Measurements from ENCODE around the gene FHIP1A. TPM values are rescaled to one million over a fixed set of nuclear protein-coding genes. Genes with fewer than 3 reads are reported as not detected.
"Not testable (repeated sequence)": the region's sequence is repeated elsewhere in the genome, so short reads cannot be mapped to it uniquely, and the experiment has no call there.

FHIP1A gene
- total RNA-seq (2014; rRNA removed; shearing (Covaris generic)) = 3.0 and 38.0 TPM in 2 replicates

DNA sequence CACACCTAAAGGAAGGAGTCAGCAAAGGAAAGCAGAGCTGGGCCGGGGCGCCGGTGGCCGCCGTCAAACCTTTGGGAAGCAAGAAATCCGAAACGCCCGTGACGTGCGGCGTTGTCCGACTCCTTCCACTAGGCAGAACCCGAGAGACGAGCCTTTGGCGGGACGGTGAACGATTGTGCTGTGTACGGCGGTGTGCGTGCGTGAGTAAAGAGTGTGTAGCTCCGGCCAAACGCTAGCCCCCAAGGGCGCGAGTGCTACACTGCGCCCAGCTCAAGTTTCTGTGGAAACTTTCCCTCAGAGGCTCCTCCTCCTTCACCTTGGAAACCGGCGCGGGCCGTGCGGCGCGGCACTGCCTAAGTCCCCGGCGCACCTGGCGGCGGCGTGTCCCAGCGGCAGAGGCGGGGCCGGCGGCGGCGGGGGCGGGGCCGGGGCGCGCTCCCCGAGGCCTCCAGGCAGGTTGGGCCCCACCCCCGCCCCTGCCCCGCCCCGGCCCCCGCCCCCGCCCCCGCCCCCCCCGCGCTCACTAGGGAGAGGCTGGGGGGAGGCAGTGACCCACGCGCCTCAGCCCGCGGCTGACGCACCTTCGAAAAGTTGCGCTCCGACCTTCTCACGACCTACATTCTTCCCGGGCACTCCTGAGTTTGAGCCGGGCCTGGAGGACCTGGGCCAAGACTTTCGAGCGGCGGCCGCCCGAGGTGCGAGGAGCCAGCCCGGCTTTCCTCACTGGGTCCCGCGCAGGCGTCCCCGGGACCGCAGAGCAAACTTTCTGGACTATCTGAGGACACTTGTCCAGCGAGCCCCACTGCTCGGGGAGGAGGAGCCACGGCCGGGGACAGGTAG, at the start of gene FHIP1A:
Gene FHIP1A, plus strand, starts transcription at position 547 of the 840 bp plus-strand sequence. CDS start 157,084 bp downstream, outside the sequence.
- DNase-seq (ENCODE audit: low spot score) = peak; percentile 45

DNA sequence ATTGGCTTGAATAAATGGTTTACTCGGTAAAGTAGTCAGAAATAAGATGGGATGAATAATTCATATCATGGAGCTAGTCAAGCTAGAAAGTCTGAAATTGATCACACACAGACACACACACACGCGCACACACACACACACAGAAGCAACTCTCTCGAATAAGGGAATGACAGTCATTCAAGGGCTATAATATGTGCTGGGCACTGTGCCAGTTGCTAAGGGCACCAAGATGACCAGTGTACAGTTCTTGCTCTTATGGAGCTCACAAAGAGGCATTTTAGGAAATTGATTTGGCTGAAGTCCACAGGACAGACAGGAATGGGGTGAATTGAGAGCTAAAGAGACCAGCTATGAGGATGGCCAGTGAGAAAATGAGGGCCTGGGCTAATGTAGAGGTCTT, 49.4 kb upstream of the FHIP1A start:
- no peak for DNase-seq (ENCODE audit: low spot score)

DNA sequence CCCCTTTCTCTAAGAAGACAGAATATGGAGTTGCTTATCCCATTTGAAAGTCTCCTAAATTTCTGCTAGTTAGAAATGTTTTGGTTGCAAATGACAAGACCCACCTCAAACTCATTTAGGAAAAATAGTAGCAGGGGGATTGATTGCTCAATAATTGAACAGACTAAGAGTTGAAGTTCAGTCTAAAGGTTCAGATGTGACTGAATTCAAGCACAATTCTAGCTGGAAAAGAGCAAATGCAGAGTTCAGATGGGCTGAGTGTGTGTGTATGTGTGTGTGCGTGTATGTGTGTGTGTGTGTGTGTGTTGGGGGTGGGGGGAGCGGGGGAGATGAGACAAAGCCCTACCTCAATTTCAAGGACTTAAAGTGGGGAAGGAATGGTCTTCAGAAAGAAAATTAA, 47.9 kb upstream of the FHIP1A start:
- DNase-seq (ENCODE audit: low spot score) = no peak

DNA sequence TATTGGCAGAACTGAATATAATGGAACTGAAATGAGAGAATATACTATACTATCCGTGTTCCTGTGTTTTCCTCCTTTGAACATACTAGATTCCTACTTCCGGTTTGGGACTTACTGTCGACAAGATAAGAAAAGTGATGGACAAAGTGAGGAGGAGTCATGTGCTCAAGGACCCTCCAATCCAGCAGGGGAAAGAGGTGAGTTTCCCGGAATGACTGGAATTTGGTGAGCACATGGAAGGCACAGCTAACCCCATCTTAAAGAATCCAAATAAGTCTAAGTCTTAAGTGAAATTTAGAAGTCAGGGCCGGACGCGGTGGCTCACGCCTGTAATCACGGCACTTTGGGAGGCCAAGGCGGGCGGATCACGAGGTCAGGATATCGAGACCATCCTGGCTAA, 47.0 kb upstream of the FHIP1A start:
- no peak for DNase-seq (ENCODE audit: low spot score)

DNA sequence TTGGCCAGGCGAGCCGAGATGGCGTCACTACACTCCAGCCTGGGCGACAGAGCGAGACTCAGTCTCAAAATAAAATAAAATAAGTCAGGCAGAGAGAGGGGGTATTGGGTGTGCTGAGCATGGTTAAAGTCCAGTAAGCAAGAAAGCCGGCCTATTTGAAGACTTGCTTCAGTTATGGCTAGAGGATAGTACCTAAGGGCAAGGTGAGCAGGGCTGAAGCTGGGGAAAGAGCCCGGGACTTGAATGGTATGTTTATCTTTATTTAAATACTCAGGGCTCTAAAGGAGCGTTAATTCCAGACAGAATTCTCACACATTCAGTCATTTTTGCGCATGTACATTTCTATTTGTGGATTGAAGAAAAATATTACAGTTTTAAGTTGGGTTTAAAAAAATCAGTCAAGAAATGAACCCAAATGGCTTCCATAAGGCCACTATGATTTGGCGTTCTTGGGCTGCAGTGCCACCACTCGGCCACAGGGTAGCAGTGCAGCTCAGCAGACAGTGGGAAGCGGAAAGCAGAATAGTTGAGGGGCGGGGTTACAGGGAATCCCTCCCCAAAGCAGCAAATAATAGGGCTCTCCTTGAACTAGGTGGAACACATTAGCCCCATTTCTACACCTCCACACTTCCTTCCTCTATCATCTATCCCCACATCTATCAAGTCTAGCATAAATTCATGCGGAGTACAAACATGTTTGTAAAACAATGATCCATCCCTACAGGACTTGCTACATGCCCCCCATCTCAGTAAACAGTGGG, 46.4 kb upstream of the FHIP1A start:
- DNase-seq (ENCODE audit: low spot score) = peak; percentile 70

DNA sequence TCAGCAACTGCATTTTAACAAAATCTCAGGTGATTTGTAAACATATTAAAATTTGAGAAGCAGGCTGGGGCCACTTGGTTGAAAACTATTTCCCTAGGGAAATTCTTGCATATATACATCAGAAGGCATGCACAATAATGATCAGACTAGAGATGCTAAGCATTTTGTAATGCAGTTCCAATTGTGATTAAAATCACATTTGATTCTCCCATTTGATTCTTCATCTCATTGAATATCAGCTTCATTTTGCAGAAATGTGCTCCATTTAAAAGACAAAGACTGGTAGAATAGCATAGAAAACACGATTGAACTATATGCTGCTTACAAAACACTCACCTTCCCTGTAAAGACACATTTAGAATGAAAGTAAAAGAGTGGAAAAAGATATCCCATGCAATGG, 32.4 kb upstream of the FHIP1A start:
- DNase-seq (ENCODE audit: low spot score) = no peak

DNA sequence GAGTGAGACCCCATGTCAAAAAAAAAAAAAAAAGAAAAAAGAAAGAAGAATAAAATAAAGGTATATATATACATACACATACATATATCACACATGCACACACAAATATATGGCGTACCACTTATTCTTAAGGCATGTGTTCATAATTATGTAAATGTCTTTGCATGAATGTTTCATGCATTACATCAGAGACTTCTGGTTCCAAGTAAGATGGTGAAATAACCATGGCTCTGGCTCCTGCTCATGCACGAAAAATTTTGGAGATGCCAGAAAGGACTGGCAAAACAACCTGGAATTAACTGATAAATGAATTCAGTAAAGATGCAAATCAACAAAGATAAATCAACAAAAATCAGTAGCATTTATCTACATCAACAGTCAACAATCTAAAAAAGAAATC, 19.7 kb upstream of the FHIP1A start:
- no peak for DNase-seq (ENCODE audit: low spot score)

DNA sequence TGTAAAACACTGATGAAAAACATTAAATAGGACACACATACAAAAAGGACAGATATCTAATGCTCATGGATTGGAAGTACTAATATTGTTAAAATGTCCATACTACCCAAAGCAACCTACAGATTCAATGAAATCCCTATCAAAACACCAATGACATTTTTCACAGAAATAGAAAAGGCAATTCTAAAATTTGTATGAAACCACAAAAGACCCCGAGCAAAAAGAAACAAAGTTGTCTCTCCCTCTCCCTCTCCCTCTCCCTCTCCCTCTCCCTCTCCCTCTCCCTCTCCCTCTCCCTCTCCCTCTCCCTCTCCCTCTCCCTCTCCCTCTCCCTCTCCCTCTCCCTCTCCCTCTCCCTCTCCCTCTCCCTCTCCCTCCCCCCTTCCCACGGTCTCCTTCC, 19.2 kb upstream of the FHIP1A start:
- DNase-seq (ENCODE audit: low spot score) = not testable (repeated sequence)

DNA sequence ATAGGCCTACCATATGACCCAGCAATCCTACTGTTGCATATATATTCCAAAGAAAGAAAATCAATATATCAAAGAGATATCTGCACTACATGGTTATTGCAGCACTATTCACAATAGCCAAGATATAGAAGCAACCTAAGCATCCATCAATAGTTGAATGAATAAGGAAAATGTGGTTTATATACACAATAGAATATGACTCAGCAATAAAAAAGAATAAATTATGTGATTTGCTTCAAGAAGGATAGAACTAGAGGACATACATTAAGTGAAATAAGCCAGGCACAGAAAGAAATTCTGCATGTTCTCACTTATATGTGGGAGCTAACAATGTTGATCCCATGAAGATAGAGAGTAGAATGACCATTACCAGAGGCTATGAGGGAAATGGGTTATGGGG, 13.1 kb upstream of the FHIP1A start:
- no peak for DNase-seq (ENCODE audit: low spot score)

DNA sequence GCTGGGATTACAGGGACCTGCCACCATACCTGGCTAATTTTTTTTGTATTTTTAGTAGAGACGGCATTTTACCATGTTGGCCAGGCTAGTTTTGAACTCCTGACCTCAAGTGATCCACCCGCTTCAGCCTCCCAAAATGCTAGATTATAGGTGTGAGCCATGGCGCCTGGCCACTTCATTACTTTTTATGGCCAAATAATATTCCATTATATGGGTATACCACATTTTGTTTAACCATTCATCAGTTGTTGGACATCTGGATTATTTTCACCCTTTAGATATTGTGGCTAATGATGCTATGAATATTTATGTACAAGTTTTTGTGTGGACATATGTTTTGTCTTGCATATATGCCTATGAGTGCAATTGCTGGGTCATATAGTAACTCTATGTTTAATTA, 8.6 kb upstream of the FHIP1A start:
- DNase-seq (ENCODE audit: low spot score) = no peak

DNA sequence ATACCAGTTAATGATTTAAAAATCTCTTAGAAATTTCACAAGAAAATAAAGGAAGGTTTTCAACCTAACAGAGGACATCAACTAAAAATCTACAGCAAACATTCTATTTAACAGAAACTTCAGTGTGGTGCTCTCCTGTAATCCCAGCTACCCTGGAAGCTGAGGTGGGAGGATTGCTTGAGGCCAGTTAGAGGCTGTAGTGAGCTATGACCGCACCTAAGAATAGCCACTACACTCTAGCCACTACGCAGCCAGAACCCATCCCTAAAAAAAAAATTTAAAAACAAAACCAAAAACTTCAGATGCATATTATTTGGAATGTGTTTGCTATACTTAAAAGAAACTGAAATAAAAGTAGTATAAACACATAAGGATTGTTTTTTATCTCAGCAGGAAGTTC, 7.2 kb upstream of the FHIP1A start:
- no peak for DNase-seq (ENCODE audit: low spot score)

DNA sequence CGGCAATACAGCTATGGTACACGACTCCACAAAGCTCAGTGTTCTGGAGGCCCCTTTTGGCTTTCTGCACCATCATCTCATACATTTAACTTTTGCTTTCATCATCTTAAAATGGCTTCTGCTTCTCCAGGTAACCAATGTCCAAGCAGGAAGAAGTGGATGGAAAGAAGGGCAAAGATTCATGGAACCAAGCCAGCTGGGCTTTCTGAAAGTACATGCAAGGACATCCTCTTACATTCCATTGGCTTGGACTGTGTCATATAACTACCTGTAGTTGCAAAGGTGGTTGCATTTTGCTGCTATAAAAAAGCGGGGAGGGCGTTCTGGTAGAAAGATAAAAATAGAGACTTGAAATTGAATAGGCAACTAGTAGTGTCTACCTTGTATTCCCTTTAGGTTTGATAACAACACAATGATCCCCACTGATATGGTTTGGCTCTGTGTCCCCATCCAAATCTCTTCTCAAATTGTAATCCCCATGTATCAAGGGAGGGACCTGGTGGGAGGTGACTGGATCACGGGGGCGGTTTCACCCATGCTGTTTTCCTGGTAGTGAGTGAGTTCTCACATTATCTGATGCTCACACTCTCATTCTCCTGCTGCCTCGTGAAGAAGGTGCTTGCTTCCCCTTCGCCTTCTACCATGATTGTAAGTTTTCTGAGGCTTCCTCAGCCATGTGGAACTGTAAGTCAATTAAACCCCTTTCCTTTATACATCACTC, 6.7 kb upstream of the FHIP1A start:
- DNase-seq (ENCODE audit: low spot score) = no peak

DNA sequence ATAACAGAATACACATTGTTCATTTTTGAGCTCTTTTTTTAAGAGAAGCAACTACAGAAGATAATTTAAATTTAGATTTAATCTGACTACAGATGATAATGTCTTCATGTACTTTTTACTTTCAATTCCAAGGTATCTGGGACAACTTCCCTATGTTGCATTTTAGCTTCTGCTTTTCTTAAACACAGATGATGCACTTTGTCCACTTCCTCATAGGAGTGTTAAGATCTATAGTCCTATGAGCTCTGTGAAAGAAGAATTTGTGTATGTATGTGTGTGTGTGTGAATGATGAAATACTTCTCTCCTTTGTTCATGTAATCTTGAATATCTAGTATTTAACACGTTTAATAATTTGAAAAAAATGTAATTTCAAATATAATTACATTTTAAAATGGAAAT, 5.3 kb upstream of the FHIP1A start:
- no peak for DNase-seq (ENCODE audit: low spot score)

DNA sequence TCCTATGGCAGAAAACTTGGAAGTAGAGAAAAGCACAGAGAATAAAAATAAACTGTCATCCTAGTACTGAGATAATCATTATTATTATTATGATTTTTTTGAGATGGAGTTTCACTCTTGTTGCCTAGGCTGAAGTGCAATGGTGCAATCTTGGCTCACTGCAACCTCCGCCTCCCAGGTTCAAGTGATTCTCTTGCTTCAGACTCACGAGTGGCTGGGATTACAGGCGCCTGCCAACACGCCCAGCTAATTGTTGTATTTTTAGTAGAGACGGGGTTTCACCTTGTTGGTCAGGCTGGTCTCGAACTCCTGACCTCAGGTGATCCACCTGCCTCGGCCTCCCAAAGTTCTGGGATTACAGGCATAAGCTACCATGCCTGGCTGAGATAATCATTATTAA, 4.2 kb upstream of the FHIP1A start:
- not testable (repeated sequence) for DNase-seq (ENCODE audit: low spot score)

DNA sequence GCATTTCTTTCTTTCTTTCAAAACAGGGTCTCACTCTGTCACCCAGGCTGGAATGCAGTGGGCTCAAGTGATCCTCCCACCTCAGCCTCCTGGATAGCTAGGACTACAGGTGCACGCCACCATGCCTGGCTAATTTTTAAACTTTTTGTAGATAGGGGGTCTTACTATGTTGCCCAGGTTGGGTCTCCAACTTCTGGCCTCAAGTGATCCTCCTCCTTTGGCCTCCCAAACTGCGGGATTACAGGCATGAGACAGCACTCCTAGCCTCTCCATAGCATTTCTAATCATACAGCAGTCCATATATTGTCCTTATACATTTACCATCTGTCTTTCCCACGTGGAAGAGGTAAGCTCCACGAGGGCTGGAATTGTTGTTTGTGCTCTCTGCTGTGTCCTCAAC, 2.0 kb upstream of the FHIP1A start:
- no peak for DNase-seq (ENCODE audit: low spot score)

DNA sequence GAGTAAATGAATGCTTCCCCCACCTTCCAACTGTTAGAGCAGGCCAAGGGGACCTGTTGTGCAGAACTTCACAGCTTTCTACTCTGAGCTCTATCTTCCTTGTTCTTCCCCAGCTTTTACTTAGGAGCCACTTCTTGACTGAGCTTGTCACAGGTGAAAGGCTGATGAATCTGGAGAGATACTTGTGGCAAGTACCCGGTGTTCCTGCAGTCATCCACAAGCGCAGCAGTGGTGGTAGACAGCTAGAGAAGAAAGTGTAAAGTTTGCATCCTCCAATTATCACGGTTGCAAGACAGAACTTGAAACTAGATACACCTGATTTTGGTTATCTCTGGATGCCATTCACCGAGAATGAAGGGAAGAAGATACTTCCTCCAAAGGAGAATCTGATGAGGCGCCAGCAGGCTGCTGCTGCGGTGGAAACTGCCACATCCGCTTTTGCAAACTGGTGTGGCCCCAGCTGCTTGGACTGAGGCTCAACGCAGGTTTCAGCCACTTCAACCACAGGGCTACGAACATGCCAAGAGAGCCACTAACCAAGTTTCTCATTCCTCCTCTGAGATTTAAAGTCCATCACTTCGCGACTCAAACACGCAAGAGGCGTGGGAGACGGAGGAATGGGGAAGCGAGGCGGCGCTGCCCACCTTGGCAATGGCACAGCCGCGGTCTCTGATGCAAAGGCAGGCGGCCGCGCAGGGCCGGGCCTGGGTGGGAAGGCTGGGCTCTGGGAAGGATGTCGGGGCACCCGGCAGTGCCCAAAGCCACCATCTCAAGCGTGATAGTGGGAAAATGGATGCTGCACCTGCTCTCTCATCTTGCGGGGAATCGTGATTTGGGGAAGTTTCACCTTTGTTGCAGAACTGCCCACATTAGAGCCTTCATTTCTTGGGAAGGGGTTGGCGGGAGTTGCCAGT, 1.3 kb upstream of the FHIP1A start:
- DNase-seq (ENCODE audit: low spot score) = no peak

DNA sequence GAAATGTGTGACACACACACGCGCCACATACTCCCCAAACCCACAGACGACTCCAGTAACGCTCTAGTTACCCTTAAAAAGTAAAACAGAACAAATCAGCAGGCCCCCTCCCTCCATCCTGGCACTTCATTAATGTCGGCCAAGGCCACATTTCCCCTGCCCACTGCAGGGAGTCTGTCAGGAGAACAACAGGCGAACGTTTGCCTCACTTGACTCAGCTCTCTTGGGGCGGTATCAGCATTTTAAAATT, 671 bp upstream of the FHIP1A start:
- DNase-seq (ENCODE audit: low spot score) = no peak

DNA sequence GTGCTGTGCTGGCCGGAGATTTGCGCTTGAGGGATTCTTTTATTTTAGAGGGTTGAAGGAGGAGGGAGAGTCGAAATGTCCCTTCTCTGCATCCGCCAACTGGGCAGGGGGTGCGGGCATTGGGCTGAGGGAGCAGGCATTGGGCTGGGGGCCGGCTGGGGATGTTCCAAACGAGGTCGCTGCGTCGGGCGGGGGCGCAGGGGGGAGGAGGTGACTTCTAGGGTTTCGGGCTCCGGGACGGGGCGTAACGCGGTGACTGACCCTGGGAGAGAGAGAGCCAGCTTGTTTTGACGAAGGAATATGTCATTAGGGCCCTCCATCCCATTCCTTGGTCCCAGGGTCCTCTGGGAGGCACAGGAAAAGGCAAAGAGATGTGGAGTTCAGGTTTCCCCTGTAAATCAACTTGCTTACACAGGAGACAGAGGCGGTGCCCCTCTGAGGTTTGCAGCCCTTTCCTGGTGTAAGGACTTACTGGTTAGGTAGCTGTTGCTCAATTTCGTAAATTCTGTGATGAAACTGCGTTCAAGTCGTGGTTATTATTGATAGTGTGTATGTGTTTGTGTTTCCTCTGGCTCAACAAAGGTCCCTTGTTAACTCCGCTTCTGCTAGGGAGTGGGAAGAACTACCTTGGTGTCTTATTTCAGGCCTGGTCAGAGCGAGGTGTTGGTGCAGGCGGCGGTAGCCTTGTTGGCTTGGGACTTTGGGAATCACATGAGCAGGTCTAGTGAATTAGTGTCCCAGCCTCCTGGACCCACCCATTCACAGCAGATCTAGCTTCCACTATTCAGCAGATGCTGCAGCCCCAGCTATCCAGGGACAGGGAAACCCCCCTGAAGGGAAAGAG, 716 bp downstream of the FHIP1A start:
- DNase-seq (ENCODE audit: low spot score) = no peak

DNA sequence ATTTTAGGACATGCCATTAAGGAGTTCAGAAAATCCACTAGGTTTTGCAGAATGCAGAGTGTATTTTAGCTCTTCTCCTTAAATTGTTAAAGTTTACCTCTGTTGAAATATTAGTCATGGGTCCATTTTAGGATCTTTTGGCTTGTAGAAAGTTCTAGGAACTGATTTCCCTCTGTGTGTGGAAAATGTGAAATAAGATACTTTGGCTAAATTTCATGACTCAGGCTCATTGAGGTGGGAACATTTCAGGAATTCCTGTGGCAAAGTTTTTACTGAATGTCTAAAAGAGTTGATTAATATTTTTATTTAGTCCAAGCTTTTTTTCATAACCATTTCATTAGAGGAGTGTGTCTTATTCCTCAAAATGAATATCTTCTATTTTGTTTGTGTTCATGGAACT, 7.0 kb downstream of the FHIP1A start:
- peak; percentile 43 for DNase-seq (ENCODE audit: low spot score)

DNA sequence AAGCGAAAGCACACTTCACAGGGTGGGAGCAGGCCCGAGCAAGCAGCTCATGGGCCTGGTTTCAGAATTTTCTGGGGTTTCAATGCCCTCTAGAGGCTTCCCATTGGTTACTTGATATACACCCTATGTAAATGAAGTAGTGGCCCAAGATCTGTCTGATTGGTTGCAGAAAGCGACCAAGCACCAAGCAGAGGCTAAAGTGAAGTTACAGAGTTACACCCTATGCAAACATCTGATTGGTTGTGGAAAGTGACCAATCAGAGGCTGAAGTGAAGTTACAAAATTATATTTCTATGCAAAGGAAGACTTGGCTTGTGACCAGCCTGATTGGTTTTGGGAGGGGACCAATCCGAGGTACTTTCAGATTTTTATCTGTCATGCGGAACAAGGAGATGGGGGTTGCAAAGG, 8.2 kb downstream of the FHIP1A start:
- peak; percentile 19 for DNase-seq (ENCODE audit: low spot score)
